OCI-LY1 (cell line): ENCODE results near the gene KSR1.

Experiments
- H2AFZ ChIP-seq: fragments of 200-600 bp; sonication (generic), shearing (Covaris generic); 2 replicates; pipeline ENCODE4 v1.6.0; 2014; ENCODE audit warnings: antibody characterized with exemption, mild to moderate bottlenecking, low read length
- H3F3A ChIP-seq: fragments of 200-600 bp; sonication (generic), shearing (Covaris generic); 2 replicates; pipeline ENCODE4 v1.6.0; 2014; ENCODE audit warnings: mild to moderate bottlenecking, antibody characterized with exemption, low read length, moderate library complexity; ENCODE audit not compliant: insufficient read depth
- H3K27ac ChIP-seq: fragments of 200-600 bp; sonication (generic); 2 replicates; pipeline ENCODE4 v1.5.1; 2014; ENCODE audit warnings: low read length, mixed run types, mild to moderate bottlenecking, low read depth; ENCODE audit not compliant: poor library complexity, severe bottlenecking
- H3K27me3 ChIP-seq: fragments of 200-600 bp; sonication (generic); 2 replicates; pipeline ENCODE4 v1.6.0; 2014; ENCODE audit warnings: antibody characterized with exemption, mild to moderate bottlenecking, low read length, moderate library complexity; ENCODE audit not compliant: insufficient read depth
- H3K36me3 ChIP-seq: fragments of 200-600 bp; sonication (generic); 2 replicates; pipeline ENCODE4 v1.6.1; 2014; ENCODE audit warnings: mild to moderate bottlenecking, antibody characterized with exemption, low read length, moderate library complexity, mixed read lengths; ENCODE audit not compliant: insufficient read depth
- H3K4me1 ChIP-seq: fragments of 200-600 bp; sonication (generic); 2 replicates; pipeline ENCODE4 v1.5.1; 2014; ENCODE audit warnings: mild to moderate bottlenecking, low read length, moderate library complexity; ENCODE audit not compliant: insufficient read depth, severe bottlenecking
- H3K4me2 ChIP-seq: fragments of 200-600 bp; sonication (generic), shearing (Covaris generic); 2 replicates; pipeline ENCODE4 v1.6.1; 2014; ENCODE audit warnings: low read length
- H3K4me3 ChIP-seq: fragments of 200-600 bp; sonication (generic); 2 replicates; pipeline ENCODE4 v1.5.1; 2014; ENCODE audit warnings: low read length, low read depth, mild to moderate bottlenecking, mixed read lengths; ENCODE audit not compliant: poor library complexity, severe bottlenecking
- H3K79me2 ChIP-seq: fragments of 200-600 bp; shearing (Covaris generic); 2 replicates; pipeline ENCODE4 v1.6.1; 2016; ENCODE audit warnings: mixed run types, low read length, mixed read lengths; ENCODE audit not compliant: insufficient read depth
- H3K9ac ChIP-seq: fragments of 200-600 bp; sonication (generic), shearing (Covaris generic); 2 replicates; pipeline ENCODE4 v1.6.1; 2014; ENCODE audit warnings: mild to moderate bottlenecking, low read length, mixed read lengths
- H3K9me2 ChIP-seq: fragments of 200-600 bp; sonication (generic), shearing (Covaris generic); 2 replicates; pipeline ENCODE4 v1.6.1; 2014; ENCODE audit warnings: low read depth, mild to moderate bottlenecking, low read length, mixed read lengths
- H3K9me3 ChIP-seq: fragments of 200-600 bp; shearing (Covaris generic); 2 replicates; pipeline ENCODE4 v1.6.1; 2014; ENCODE audit warnings: low read length, mixed read lengths
- H4K20me1 ChIP-seq: fragments of 200-600 bp; sonication (generic), shearing (Covaris generic); 2 replicates; pipeline ENCODE4 v1.6.0; 2016; ENCODE audit warnings: mild to moderate bottlenecking, low read length; ENCODE audit not compliant: insufficient read depth
- EZH2 ChIP-seq: fragments of 200-600 bp; sonication (generic), shearing (Covaris generic); IDR thresholded peaks from 2 replicates; pipeline ENCODE4 v1.8.0; 2017; ENCODE audit warnings: borderline replicate concordance, mixed run types, mild to moderate bottlenecking, antibody characterized with exemption, low read length, moderate library complexity, mixed read lengths
- TF ChIP-seq, protein P1 (sequence below): fragments of 200-600 bp; sonication (generic), shearing (Covaris generic); IDR thresholded peaks from 2 replicates; pipeline ENCODE4 v1.5.1; 2017; ENCODE audit warnings: mild to moderate bottlenecking, antibody characterized with exemption, low read length, moderate library complexity, mixed read lengths

Gene KSR1

DNA sequence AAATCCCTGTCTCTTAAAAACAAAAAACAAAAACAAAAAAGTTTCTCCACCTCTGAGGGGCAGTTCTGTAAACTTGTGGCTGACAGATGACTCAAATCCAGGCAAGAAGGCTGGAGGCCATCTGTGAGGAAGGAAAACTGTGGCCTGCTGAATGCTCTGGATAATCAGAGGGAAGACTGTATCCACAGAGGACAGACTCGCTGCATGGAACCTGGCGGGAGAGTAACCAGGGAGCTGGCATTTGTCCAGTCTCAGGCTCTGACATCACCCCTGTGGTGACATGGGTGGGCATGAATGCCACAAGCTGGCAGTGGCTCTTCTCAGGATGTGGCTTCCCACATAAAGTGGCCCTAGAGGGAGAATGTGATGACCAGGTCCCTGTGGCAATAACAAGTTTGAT lies 2.8 kb upstream of the KSR1 start:
- H3K9me2 ChIP-seq: no peaks in the 10 kb centered on the region
- no peaks in the 10 kb centered on the region for H3F3A ChIP-seq
- H3K4me2 ChIP-seq: no peak overlapping the region
- H3K79me2 ChIP-seq: no peaks in the 10 kb centered on the region
- H3K4me3 ChIP-seq: no peak overlapping the region
- peaks cover 8% of the 10 kb centered on the region for H3K4me1 ChIP-seq
- no peak overlapping the region for H2AFZ ChIP-seq
- no peak for TF ChIP-seq EZH2
- TF ChIP-seq, protein P1, sequence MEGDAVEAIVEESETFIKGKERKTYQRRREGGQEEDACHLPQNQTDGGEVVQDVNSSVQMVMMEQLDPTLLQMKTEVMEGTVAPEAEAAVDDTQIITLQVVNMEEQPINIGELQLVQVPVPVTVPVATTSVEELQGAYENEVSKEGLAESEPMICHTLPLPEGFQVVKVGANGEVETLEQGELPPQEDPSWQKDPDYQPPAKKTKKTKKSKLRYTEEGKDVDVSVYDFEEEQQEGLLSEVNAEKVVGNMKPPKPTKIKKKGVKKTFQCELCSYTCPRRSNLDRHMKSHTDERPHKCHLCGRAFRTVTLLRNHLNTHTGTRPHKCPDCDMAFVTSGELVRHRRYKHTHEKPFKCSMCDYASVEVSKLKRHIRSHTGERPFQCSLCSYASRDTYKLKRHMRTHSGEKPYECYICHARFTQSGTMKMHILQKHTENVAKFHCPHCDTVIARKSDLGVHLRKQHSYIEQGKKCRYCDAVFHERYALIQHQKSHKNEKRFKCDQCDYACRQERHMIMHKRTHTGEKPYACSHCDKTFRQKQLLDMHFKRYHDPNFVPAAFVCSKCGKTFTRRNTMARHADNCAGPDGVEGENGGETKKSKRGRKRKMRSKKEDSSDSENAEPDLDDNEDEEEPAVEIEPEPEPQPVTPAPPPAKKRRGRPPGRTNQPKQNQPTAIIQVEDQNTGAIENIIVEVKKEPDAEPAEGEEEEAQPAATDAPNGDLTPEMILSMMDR: no peak
- no peak overlapping the region for H3K27ac ChIP-seq
- H3K9ac ChIP-seq: no peak overlapping the region
- H3K36me3 ChIP-seq: no peaks in the 10 kb centered on the region
- no peaks in the 10 kb centered on the region; the same call in 1 of the 2 replicates for H3K27me3 ChIP-seq
- H4K20me1 ChIP-seq: no peaks in the 10 kb centered on the region
- no peaks in the 10 kb centered on the region for H3K9me3 ChIP-seq

DNA sequence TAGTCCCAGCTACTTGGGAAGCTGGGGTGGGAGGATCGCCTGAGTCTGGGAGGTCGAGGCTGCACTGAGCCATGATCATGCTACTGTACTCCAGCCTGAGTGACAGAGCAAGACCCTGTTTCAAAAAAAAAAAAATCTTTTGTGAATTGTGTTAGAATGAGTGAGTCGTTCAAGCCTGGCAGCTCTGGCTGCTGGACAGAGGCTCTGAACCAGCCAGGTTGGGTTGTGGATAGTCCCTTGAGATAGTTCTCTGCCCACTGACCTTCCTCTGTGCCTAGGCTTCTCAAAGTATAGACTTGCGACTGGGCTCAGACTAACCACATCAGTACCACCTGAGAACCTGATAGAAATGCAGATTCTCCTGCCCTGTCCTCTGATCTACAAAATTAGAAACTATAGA lies 2.2 kb upstream of the KSR1 start:
- Histone ChIP-seq H3K36me3 (no peaks in the 10 kb centered on the region), H3K4me1 (peaks cover 8% of the 10 kb centered on the region), H3K4me2 (no peak overlapping the region), H3F3A (no peaks in the 10 kb centered on the region), H3K9me2 (no peaks in the 10 kb centered on the region), H3K27ac (no peak overlapping the region), H3K9me3 (no peaks in the 10 kb centered on the region), H3K27me3 (no peaks in the 10 kb centered on the region; the same call in 1 of the 2 replicates), H2AFZ (no peak overlapping the region), H3K9ac (no peak overlapping the region), H3K4me3 (no peak overlapping the region), H3K79me2 (no peaks in the 10 kb centered on the region), H4K20me1 (no peaks in the 10 kb centered on the region)
- no peak for TF ChIP-seq EZH2
- TF ChIP-seq, protein P1: no peak

DNA sequence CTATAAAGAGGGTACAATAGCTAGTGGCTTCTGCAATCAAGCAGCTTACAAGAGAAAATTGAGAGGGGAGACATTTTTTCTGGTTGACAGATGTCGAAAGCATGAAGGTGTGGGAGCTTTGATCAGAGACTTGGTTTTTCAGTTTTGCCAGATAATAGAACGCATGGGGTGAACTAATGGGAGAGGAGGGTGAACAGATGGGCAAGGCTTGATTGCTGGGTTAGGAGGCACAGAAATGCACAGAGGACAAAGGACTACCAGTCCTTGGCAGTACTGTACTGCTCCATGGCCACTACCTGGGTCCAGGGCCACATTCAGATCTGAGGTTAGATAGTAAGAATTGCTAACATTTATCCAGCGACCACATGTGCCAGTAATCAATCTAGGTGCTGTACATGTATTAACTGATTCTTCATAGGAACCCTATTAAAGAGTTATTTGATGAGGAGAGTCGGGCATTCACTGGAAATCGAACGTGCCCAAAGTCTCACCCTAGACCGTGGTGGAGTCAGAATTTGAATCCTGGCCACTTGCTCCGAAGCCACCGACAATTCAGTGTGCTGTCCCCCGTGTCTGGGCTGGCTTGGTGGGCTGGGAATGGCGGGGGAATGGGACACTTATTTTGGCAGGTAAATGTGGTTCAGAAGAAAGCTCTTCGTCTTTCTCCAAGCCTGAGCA lies 873 bp upstream of the KSR1 start:
- no peak overlapping the region for H3K27ac ChIP-seq

More for the DNA sequence above, 873 bp upstream of the KSR1 start:
- Histone ChIP-seq H3K9me3 (no peaks in the 10 kb centered on the region), H3K4me1 (peaks cover 8% of the 10 kb centered on the region), H3K4me2 (peak overlapping the region; percentile 79), H3K9ac (peak overlapping the region; percentile 42; the same call in 1 of the 2 replicates), H3K27me3 (no peaks in the 10 kb centered on the region; the same call in 1 of the 2 replicates), H3K4me3 (peak overlapping the region; percentile 66), H3K79me2 (no peaks in the 10 kb centered on the region), H2AFZ (no peak overlapping the region), H3F3A (no peaks in the 10 kb centered on the region), H3K36me3 (no peaks in the 10 kb centered on the region), H4K20me1 (no peaks in the 10 kb centered on the region), H3K9me2 (no peaks in the 10 kb centered on the region)
- no peak for TF ChIP-seq EZH2
- TF ChIP-seq, protein P1: no peak
